Activated CD8-positive, alpha-beta memory T cell treated with anti-CD3 and anti-CD28 coated beads, Interleukin-2, amount 10 ng/mL, durations not matched to agents 7 days and 5 days (primary cell): ENCODE results near the gene DNAH9. TPM values are rescaled to one million over a fixed set of nuclear protein-coding genes. Genes with fewer than 3 reads are reported as not detected.

Experiments
- ATAC-seq: fragments of 150-1000 bp; cut with Tn5 transposase; one replicate; pipeline ENCODE4 v1.10.0; 2021; ENCODE audit warnings: moderate library complexity
- CTCF ChIA-PET: fragments of 350-600 bp; sonication (Branson Sonifier 250); formaldehyde crosslinking; loops from one replicate; lab custom pipeline; 2021; ENCODE audit warnings: antibody characterized with exemption; lab: Charles Lee
- DNase-seq: peaks from one replicate; pipeline ENCODE4 v3.0.0-alpha.2; 2020
- H3K27ac Mint-ChIP-seq: one replicate; pipeline ENCODE4 v1.8.0; 2021; ENCODE audit warnings: mild to moderate bottlenecking, mixed read lengths
- H3K27me3 Mint-ChIP-seq: one replicate; pipeline ENCODE4 v1.8.0; 2021; ENCODE audit warnings: mixed read lengths
- H3K36me3 Mint-ChIP-seq: one replicate; pipeline ENCODE4 v1.8.0; 2021; ENCODE audit warnings: mild to moderate bottlenecking, mixed read lengths
- H3K4me1 Mint-ChIP-seq: one replicate; pipeline ENCODE4 v1.8.0; 2021; ENCODE audit warnings: mixed read lengths
- H3K4me3 Mint-ChIP-seq: one replicate; pipeline ENCODE4 v1.8.0; 2021; ENCODE audit warnings: mild to moderate bottlenecking, moderate library complexity, mixed read lengths
- H3K9me3 Mint-ChIP-seq: one replicate; pipeline ENCODE4 v1.8.0; 2022; ENCODE audit warnings: low read depth, mixed read lengths
- total RNA-seq, 2 experiments: library from RNA; stranded (reverse); gene quantifications; one replicate each; pipeline ENCODE4 v1.2.3, GENCODE V29; 2021

DNAH9 gene
- total RNA-seq, 2 experiments from 2014 or later, result not detected

GRCh38 chr17:11564589-11565380 is 33.5 kb upstream of the DNAH9 start:
- CTCF ChIA-PET, result no interaction called here
- H3K27me3 Mint-ChIP-seq, result no peaks in the 10 kb centered on the region
- DNase-seq (no peak), ATAC-seq (no peak)
- H3K27ac Mint-ChIP-seq, result no peak overlapping the region
- peaks cover 2% of the 10 kb centered on the region for H3K9me3 Mint-ChIP-seq
- H3K4me1 Mint-ChIP-seq, result no peaks in the 10 kb centered on the region
- no peak overlapping the region for H3K4me3 Mint-ChIP-seq
- no peaks in the 10 kb centered on the region for H3K36me3 Mint-ChIP-seq

- no peaks in the 10 kb centered on the region for H3K27me3 Mint-ChIP-seq
- no peak for ATAC-seq
- no peak overlapping the region for H3K27ac Mint-ChIP-seq
- H3K36me3 Mint-ChIP-seq, result no peaks in the 10 kb centered on the region
- H3K4me3 Mint-ChIP-seq, result no peak overlapping the region
- H3K4me1 Mint-ChIP-seq, result no peaks in the 10 kb centered on the region
- no peak for DNase-seq
- peaks cover 2% of the 10 kb centered on the region for H3K9me3 Mint-ChIP-seq
- CTCF ChIA-PET, result no interaction called here
These were observed 32.7 kb upstream of the DNAH9 start for GRCh38 chr17:11565591-11565990.

- no peaks in the 10 kb centered on the region for H3K27me3 Mint-ChIP-seq
- DNase-seq (no peak), ATAC-seq (no peak)
- H3K9me3 Mint-ChIP-seq, result peaks cover 4% of the 10 kb centered on the region
- H3K36me3 Mint-ChIP-seq, result no peaks in the 10 kb centered on the region
- H3K4me3 Mint-ChIP-seq, result no peak overlapping the region
- CTCF ChIA-PET, result no interaction called here
- no peaks in the 10 kb centered on the region for H3K4me1 Mint-ChIP-seq
- no peak overlapping the region for H3K27ac Mint-ChIP-seq
These were observed 19.3 kb upstream of the DNAH9 start for GRCh38 chr17:11578998-11579397.

DNA sequence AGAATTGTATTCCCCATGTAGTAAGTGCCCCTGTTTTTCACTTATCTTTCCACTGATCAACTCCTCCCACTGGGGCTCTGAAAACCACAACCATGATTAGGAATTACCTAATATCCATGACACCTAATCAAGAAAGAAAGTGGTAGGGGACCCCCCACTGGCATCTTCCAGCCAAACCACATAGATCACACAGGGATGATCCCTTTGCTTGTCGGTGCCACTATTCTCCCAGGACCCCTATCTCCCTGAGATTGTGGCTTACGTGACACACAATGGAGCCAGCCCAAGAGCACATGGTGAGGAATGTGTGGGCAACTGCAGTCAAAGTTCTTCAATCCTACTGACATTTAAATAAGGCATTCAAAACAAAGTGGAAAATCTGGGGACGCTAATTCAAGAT is 17.6 kb upstream of the DNAH9 start:
- CTCF ChIA-PET, result no interaction called here
- no peaks in the 10 kb centered on the region for H3K27me3 Mint-ChIP-seq
- no peak for ATAC-seq

DNA sequence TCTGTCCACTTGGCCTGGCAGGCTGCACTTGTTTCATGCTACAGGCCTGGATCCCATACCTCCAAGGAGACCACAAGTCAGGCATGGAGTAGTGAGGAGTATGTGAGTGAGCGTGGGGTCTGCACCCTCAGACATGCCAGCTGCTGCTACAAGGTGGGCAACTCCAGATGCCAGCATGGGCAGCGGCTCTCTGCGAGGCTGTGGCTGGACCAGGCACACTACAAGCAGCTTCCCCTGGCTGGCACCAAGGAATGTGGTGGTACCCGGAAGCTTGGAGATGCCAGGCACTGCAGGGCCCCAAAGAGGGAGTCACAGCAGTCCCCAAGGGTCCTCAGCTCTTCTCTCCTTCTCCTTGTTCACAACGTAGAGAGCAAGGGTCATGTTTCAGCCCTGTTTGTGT is 16.1 kb upstream of the DNAH9 start:
- Mint-ChIP-seq H3K4me3 (no peak overlapping the region), H3K36me3 (no peaks in the 10 kb centered on the region), H3K4me1 (no peaks in the 10 kb centered on the region), H3K27ac (no peak overlapping the region), H3K27me3 (no peaks in the 10 kb centered on the region), H3K9me3 (peaks cover 8% of the 10 kb centered on the region)
- no peak for DNase-seq
- CTCF ChIA-PET, result no interaction called here
- no peak for ATAC-seq

More for the DNA sequence above, 17.6 kb upstream of the DNAH9 start:
- Mint-ChIP-seq H3K36me3 (no peaks in the 10 kb centered on the region), H3K4me1 (no peaks in the 10 kb centered on the region), H3K9me3 (peaks cover 8% of the 10 kb centered on the region), H3K4me3 (no peak overlapping the region), H3K27ac (no peak overlapping the region)
- no peak for DNase-seq

GRCh38 chr17:11583306-11583992 is 14.8 kb upstream of the DNAH9 start:
- Mint-ChIP-seq H3K36me3 (no peaks in the 10 kb centered on the region), H3K27ac (no peak overlapping the region), H3K9me3 (peaks cover 8% of the 10 kb centered on the region), H3K4me3 (no peak overlapping the region), H3K4me1 (no peaks in the 10 kb centered on the region), H3K27me3 (no peaks in the 10 kb centered on the region)
- ATAC-seq, result no peak
- CTCF ChIA-PET, result no interaction called here
- no peak for DNase-seq

GRCh38 chr17:11589716-11590115 is 8.6 kb upstream of the DNAH9 start:
- Mint-ChIP-seq H3K36me3 (no peaks in the 10 kb centered on the region), H3K4me1 (no peaks in the 10 kb centered on the region), H3K27ac (no peak overlapping the region), H3K9me3 (peaks cover 4% of the 10 kb centered on the region), H3K4me3 (no peak overlapping the region), H3K27me3 (no peaks in the 10 kb centered on the region)
- CTCF ChIA-PET, result no interaction called here
- no peak for DNase-seq
- ATAC-seq, result no peak

- H3K9me3 Mint-ChIP-seq, result peaks cover 5% of the 10 kb centered on the region
- DNase-seq, result no peak
- no peaks in the 10 kb centered on the region for H3K4me1 Mint-ChIP-seq
- CTCF ChIA-PET, result no interaction called here
- no peak overlapping the region for H3K4me3 Mint-ChIP-seq
- H3K27ac Mint-ChIP-seq, result no peak overlapping the region
- no peak for ATAC-seq
- no peaks in the 10 kb centered on the region for H3K36me3 Mint-ChIP-seq
- peaks cover 5% of the 10 kb centered on the region for H3K27me3 Mint-ChIP-seq
These were observed 3.4 kb downstream of the DNAH9 start for GRCh38 chr17:11601661-11602060.

- no peak for ATAC-seq
- CTCF ChIA-PET, result no interaction called here
- H3K4me3 Mint-ChIP-seq, result no peak overlapping the region
These were observed 10.1 kb downstream of the DNAH9 start for GRCh38 chr17:11608396-11608795.

GRCh38 chr17:11610999-11611566 is 12.8 kb downstream of the DNAH9 start:
- no peaks in the 10 kb centered on the region for H3K27me3 Mint-ChIP-seq
- no peak overlapping the region for H3K4me3 Mint-ChIP-seq
- H3K27ac Mint-ChIP-seq, result no peak overlapping the region
- CTCF ChIA-PET, result no interaction called here
- no peaks in the 10 kb centered on the region for H3K4me1 Mint-ChIP-seq
- H3K9me3 Mint-ChIP-seq, result peaks cover 7% of the 10 kb centered on the region
- ATAC-seq, result no peak
- H3K36me3 Mint-ChIP-seq, result no peaks in the 10 kb centered on the region
- no peak for DNase-seq

More at GRCh38 chr17:11608396-11608795, 10.1 kb downstream of the DNAH9 start:
- no peak overlapping the region for H3K27ac Mint-ChIP-seq
- no peaks in the 10 kb centered on the region for H3K27me3 Mint-ChIP-seq
- no peaks in the 10 kb centered on the region for H3K4me1 Mint-ChIP-seq
- no peaks in the 10 kb centered on the region for H3K36me3 Mint-ChIP-seq
- no peak for DNase-seq
- H3K9me3 Mint-ChIP-seq, result peaks cover 8% of the 10 kb centered on the region

- Mint-ChIP-seq H3K4me1 (no peaks in the 10 kb centered on the region), H3K27ac (no peak overlapping the region), H3K9me3 (no peaks in the 10 kb centered on the region), H3K4me3 (no peak overlapping the region), H3K36me3 (no peaks in the 10 kb centered on the region), H3K27me3 (no peaks in the 10 kb centered on the region)
- ATAC-seq, result no peak
- DNase-seq, result no peak
- CTCF ChIA-PET, result no interaction called here
These were observed 14.7 kb downstream of the DNAH9 start for GRCh38 chr17:11612956-11613355.

- Mint-ChIP-seq H3K4me3 (no peak overlapping the region), H3K4me1 (no peaks in the 10 kb centered on the region), H3K27me3 (no peaks in the 10 kb centered on the region), H3K9me3 (peaks cover 4% of the 10 kb centered on the region), H3K27ac (no peak overlapping the region), H3K36me3 (no peaks in the 10 kb centered on the region)
- DNase-seq, result no peak
- ATAC-seq, result no peak
- CTCF ChIA-PET, result no interaction called here
These were observed 20.7 kb downstream of the DNAH9 start for GRCh38 chr17:11618861-11619566.

DNA sequence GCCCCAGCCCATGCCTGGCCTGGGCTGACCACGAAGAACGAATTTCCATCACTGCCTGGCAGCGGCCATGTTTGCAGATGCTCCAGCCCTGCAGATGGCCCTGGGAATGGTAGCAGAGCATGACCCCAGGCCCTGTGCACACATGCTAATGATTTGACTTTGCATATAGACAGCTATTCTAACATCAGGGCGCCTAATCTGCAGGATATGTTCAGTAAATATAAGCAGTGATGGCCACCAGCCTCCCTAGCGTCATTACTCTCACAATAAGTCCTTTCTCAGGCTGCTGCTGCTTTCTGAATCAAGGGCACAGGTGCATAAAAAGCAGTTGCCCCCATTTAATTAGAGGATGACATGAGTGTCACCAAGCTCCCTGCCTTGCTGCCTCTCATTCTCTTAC is 24.2 kb downstream of the DNAH9 start:
- no peak overlapping the region for H3K27ac Mint-ChIP-seq
- no peak for DNase-seq
- ATAC-seq, result no peak
- peaks cover 4% of the 10 kb centered on the region for H3K9me3 Mint-ChIP-seq
- H3K27me3 Mint-ChIP-seq, result no peaks in the 10 kb centered on the region
- no peaks in the 10 kb centered on the region for H3K36me3 Mint-ChIP-seq
- CTCF ChIA-PET, result interaction anchor here (0.7 kb wide), 1 partner anchor 274 kb away, joined by 3 read pairs; no protein-coding TSS in a partner anchor
- no peak overlapping the region for H3K4me3 Mint-ChIP-seq
- H3K4me1 Mint-ChIP-seq, result no peaks in the 10 kb centered on the region
